ENCODE measurements around the gene BLM. TPM values are rescaled to one million over a fixed set of nuclear protein-coding genes. Genes with fewer than 3 reads are reported as not detected.

BLM gene
- total RNA-seq, 4 donors from 2014 or later: 0.72 to 2.4 (median 0.84) TPM

DNA sequence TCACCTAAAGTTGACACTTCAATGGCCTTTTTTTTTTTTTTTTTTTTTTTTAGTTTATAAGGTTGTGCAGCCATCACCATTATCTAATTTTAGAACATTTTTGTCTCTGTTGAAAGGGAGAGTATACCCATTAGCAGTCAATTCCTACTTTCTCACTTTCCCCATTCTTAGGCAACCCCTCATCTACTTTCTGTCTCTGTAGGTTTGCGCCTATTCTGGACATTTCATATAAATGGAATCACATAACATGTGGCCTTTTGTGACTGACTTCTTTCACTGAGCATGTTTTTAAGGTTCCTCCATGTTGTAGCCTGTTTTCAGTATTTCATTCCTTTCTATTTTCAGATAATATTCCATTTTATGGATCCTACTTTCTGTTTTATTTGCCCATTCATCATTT is 56.3 kb downstream of the BLM start:
- Histone ChIP-seq H3K4me3 (no peak overlapping the region), H3K9me3 (no peaks in the 10 kb centered on the region), H3K27me3 (no peaks in the 10 kb centered on the region), H3K4me1 (no peaks in the 10 kb centered on the region), H3K27ac (no peak overlapping the region), H3K36me3 (no peaks in the 10 kb centered on the region)
- TF ChIP-seq POLR2AphosphoS5 (IDR thresholded peaks at IDR 0.05): no peak
- WGBS: 100% methylated on average over 1 of the region's 1 CpG
- no peak for DNase-seq (ENCODE audit: low spot score in 2 of 2)

- TF ChIP-seq CTCF (IDR thresholded peaks at IDR 0.05) (no peak), EP300 (IDR thresholded peaks at IDR 0.05) (no peak), POLR2A (IDR thresholded peaks at IDR 0.05) (no peak), POLR2AphosphoS5 (IDR thresholded peaks at IDR 0.05) (no peak)
- Histone ChIP-seq H3K27me3 (no peaks in the 10 kb centered on the region), H3K9me3 (no peaks in the 10 kb centered on the region), H3K27ac (no peak overlapping the region), H3K36me3 (no peaks in the 10 kb centered on the region), H3K4me3 (no peak overlapping the region), H3K4me1 (no peaks in the 10 kb centered on the region)
- DNase-seq (ENCODE audit: low spot score in 2 of 2): no peak
- 93% methylated on average over 5 of the region's 5 CpGs for WGBS
Observed at GRCh38 chr15:90774731-90775514, 57.8 kb downstream of the BLM start.

GRCh38 chr15:90780916-90781315 is 63.8 kb downstream of the BLM start:
- WGBS: 86% methylated on average over 3 of the region's 3 CpGs
- no peak for TF ChIP-seq POLR2A (IDR thresholded peaks at IDR 0.05)
- TF ChIP-seq EP300 (IDR thresholded peaks at IDR 0.05): no peak
- no peak for TF ChIP-seq POLR2AphosphoS5 (IDR thresholded peaks at IDR 0.05)
- no peak for TF ChIP-seq CTCF (IDR thresholded peaks at IDR 0.05)
- no peaks in the 10 kb centered on the region for H3K4me1 ChIP-seq
- no peak for DNase-seq (ENCODE audit: low spot score in 2 of 2)
- no peak overlapping the region for H3K27ac ChIP-seq
- H3K27me3 ChIP-seq: no peaks in the 10 kb centered on the region
- no peaks in the 10 kb centered on the region for H3K9me3 ChIP-seq
- no peak overlapping the region for H3K4me3 ChIP-seq
- H3K36me3 ChIP-seq: no peaks in the 10 kb centered on the region

DNA sequence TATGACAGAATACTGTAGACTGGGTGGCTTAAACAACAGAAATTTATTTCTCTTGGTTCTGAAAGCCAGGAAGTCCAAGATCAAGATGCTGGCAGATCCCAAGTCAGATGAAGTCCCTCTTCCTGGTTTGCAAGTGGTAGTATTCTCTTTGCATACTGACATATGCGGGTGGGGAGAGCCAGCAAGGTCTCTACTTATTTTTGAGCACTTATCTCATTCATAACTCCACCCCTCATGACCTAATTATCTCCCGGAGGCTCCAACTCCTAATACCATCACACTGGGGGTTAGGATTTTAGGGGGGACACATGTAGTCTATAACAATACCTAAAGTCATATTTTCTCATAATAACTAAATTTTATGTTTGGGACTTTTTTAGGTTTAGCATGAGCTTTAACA is 65.3 kb downstream of the BLM start:
- no peaks in the 10 kb centered on the region for H3K9me3 ChIP-seq
- WGBS: 66% methylated on average over 2 of the region's 2 CpGs
- no peaks in the 10 kb centered on the region for H3K36me3 ChIP-seq
- no peaks in the 10 kb centered on the region for H3K4me1 ChIP-seq
- DNase-seq (ENCODE audit: low spot score in 2 of 2): no peak
- no peak overlapping the region for H3K4me3 ChIP-seq
- no peaks in the 10 kb centered on the region for H3K27me3 ChIP-seq
- no peak for TF ChIP-seq POLR2AphosphoS5 (IDR thresholded peaks at IDR 0.05)
- TF ChIP-seq EP300 (IDR thresholded peaks at IDR 0.05): no peak
- no peak for TF ChIP-seq CTCF (IDR thresholded peaks at IDR 0.05)
- TF ChIP-seq POLR2A (IDR thresholded peaks at IDR 0.05): no peak
- no peak overlapping the region for H3K27ac ChIP-seq

DNA sequence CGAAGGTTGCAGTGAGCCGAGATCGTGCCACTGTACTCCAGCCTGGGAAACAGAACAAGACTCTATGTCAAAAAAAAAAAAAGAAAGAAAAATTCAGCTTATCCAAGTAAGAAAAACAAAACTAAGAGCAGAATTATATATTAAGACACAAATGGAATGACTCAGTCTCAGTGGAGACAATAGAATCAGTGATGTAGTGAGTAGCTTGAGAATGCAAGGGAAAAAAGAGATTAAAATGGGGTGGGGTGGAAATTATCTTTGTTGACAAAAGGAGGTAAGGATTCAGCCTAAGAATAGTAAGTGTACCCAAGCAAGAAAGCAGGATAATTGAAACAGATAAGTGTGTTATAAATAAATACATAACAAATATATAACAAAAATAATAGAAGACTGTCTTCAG is 70.7 kb downstream of the BLM start:
- Histone ChIP-seq H3K4me3 (no peak overlapping the region), H3K4me1 (no peaks in the 10 kb centered on the region), H3K36me3 (no peaks in the 10 kb centered on the region), H3K9me3 (no peaks in the 10 kb centered on the region), H3K27ac (no peak overlapping the region), H3K27me3 (no peaks in the 10 kb centered on the region)
- TF ChIP-seq POLR2A (IDR thresholded peaks at IDR 0.05) (no peak), CTCF (IDR thresholded peaks at IDR 0.05) (no peak), POLR2AphosphoS5 (IDR thresholded peaks at IDR 0.05) (no peak)
- WGBS: 100% methylated on average over 3 of the region's 3 CpGs
- no peak for DNase-seq (ENCODE audit: low spot score in 2 of 2)

DNA sequence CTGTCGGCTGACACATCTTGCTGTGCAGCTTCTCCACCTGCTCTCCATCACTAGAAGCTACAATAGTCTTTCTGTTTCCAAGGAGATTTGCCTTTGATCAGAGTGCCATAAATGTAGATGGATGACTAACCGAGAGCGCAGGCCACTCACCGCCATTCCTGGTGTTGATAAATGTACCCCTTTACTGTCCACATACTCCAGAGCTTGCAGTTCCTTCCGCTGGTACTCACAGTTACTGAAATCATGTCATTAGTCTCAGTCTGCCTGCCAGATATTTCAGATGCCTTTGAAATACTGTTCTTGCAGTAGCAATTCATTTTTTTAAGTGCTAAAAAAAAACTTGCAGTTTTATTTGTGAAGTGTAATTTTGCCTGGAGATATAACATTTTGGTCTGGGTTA is 72.3 kb downstream of the BLM start:
- WGBS: 82% methylated on average over 5 of the region's 5 CpGs
- DNase-seq (ENCODE audit: low spot score in 2 of 2): no peak
- no peak for TF ChIP-seq POLR2A (IDR thresholded peaks at IDR 0.05)
- TF ChIP-seq POLR2AphosphoS5 (IDR thresholded peaks at IDR 0.05): no peak
- TF ChIP-seq CTCF (IDR thresholded peaks at IDR 0.05): no peak
- Histone ChIP-seq H3K4me1 (no peaks in the 10 kb centered on the region), H3K27ac (no peak overlapping the region), H3K36me3 (no peaks in the 10 kb centered on the region), H3K27me3 (no peaks in the 10 kb centered on the region), H3K9me3 (no peaks in the 10 kb centered on the region), H3K4me3 (no peak overlapping the region)

All from suprapubic skin (tissue), 4 donors.